Parathyroid adenoma (tissue), 2 donors: Measurements from ENCODE around the gene CLNK.

Experiments used
- H2AFZ ChIP-seq: fragments of 300-600 bp; sonication (generic); one replicate; pipeline ENCODE4 v1.7.0; 2017; ENCODE audit warnings: antibody characterized with exemption, mild to moderate bottlenecking
- H3K27ac ChIP-seq: fragments of 300-600 bp; sonication (generic); one replicate; pipeline ENCODE4 v1.7.0; 2017
- H3K27me3 ChIP-seq: fragments of 300-600 bp; sonication (generic); one replicate; pipeline ENCODE4 v1.7.0; 2017; ENCODE audit warnings: low read length; ENCODE audit not compliant: control insufficient read depth, insufficient read depth
- H3K36me3 ChIP-seq: fragments of 300-600 bp; sonication (generic); one replicate; pipeline ENCODE4 v1.7.0; 2017; ENCODE audit warnings: low read length; ENCODE audit not compliant: control insufficient read depth, insufficient read depth
- H3K4me1 ChIP-seq: fragments of 300-600 bp; sonication (generic); one replicate; pipeline ENCODE4 v1.7.0; 2017; ENCODE audit warnings: control low read depth
- H3K4me2 ChIP-seq: fragments of 300-600 bp; sonication (generic); one replicate; pipeline ENCODE4 v1.7.0; 2017; ENCODE audit warnings: low read length
- H3K4me3 ChIP-seq: fragments of 300-600 bp; sonication (generic); one replicate; pipeline ENCODE4 v1.7.0; 2017; ENCODE audit warnings: low read depth, low read length
- H3K79me2 ChIP-seq: fragments of 300-600 bp; sonication (generic); one replicate; pipeline ENCODE4 v1.7.0; 2017; ENCODE audit warnings: control low read depth
- H3K9ac ChIP-seq: fragments of 300-600 bp; sonication (generic); one replicate; pipeline ENCODE4 v1.7.0; 2017; ENCODE audit warnings: mild to moderate bottlenecking
- H3K9me3 ChIP-seq: fragments of 300-600 bp; sonication (generic); one replicate; pipeline ENCODE4 v1.7.0; 2017; ENCODE audit warnings: low read length; ENCODE audit not compliant: control insufficient read depth
- CTCF ChIP-seq: fragments of 300-600 bp; sonication (generic); IDR thresholded peaks from one replicate; pipeline ENCODE4 v1.7.0; 2017; ENCODE audit warnings: antibody characterized with exemption, mild to moderate bottlenecking
- donor health status: primary hyperparathyroidism.

Gene CLNK

GRCh38 chr4:10598829-10599228 is 85.7 kb downstream of the CLNK start:
- Histone ChIP-seq H3K27ac (no peak overlapping the region), H3K9me3 (no peaks in the 10 kb centered on the region), H3K4me1 (no peaks in the 10 kb centered on the region), H3K4me2 (no peak overlapping the region), H3K79me2 (no peaks in the 10 kb centered on the region), H3K4me3 (no peak overlapping the region), H3K9ac (no peak overlapping the region), H2AFZ (no peak overlapping the region), H3K36me3 (no peaks in the 10 kb centered on the region), H3K27me3 (no peaks in the 10 kb centered on the region)
- TF ChIP-seq CTCF: no peak

GRCh38 chr4:10596586-10597290 is 87.8 kb downstream of the CLNK start:
- Histone ChIP-seq H3K4me3 (no peak overlapping the region), H3K4me1 (no peaks in the 10 kb centered on the region), H3K79me2 (no peaks in the 10 kb centered on the region), H3K9ac (no peak overlapping the region), H3K36me3 (no peaks in the 10 kb centered on the region), H3K27ac (no peak overlapping the region), H3K9me3 (no peaks in the 10 kb centered on the region), H3K4me2 (no peak overlapping the region), H3K27me3 (no peaks in the 10 kb centered on the region), H2AFZ (no peak overlapping the region)
- TF ChIP-seq CTCF: no peak

- Histone ChIP-seq H3K27me3 (no peaks in the 10 kb centered on the region), H3K27ac (no peak overlapping the region), H3K4me2 (no peak overlapping the region), H3K36me3 (no peaks in the 10 kb centered on the region), H3K4me3 (no peak overlapping the region), H3K9ac (no peak overlapping the region), H2AFZ (no peak overlapping the region), H3K79me2 (no peaks in the 10 kb centered on the region), H3K9me3 (no peaks in the 10 kb centered on the region), H3K4me1 (no peaks in the 10 kb centered on the region)
- no peak for TF ChIP-seq CTCF
Measured at GRCh38 chr4:10593130-10593529, 91.4 kb downstream of the CLNK start.

GRCh38 chr4:10590896-10591295 is 93.7 kb downstream of the CLNK start:
- H3K27me3 ChIP-seq: no peaks in the 10 kb centered on the region
- no peak for TF ChIP-seq CTCF
- no peak overlapping the region for H3K27ac ChIP-seq
- H3K4me1 ChIP-seq: no peaks in the 10 kb centered on the region
- H2AFZ ChIP-seq: no peak overlapping the region
- no peak overlapping the region for H3K4me2 ChIP-seq
- H3K9ac ChIP-seq: no peak overlapping the region
- no peaks in the 10 kb centered on the region for H3K36me3 ChIP-seq
- H3K79me2 ChIP-seq: no peaks in the 10 kb centered on the region
- H3K9me3 ChIP-seq: no peaks in the 10 kb centered on the region
- no peak overlapping the region for H3K4me3 ChIP-seq

GRCh38 chr4:10589799-10590198 is 94.8 kb downstream of the CLNK start:
- Histone ChIP-seq H3K36me3 (no peaks in the 10 kb centered on the region), H3K27me3 (no peaks in the 10 kb centered on the region), H3K9ac (no peak overlapping the region), H3K4me2 (no peak overlapping the region), H3K4me3 (no peak overlapping the region), H3K9me3 (no peaks in the 10 kb centered on the region), H2AFZ (no peak overlapping the region), H3K4me1 (no peaks in the 10 kb centered on the region), H3K79me2 (no peaks in the 10 kb centered on the region), H3K27ac (no peak overlapping the region)
- no peak for TF ChIP-seq CTCF
